Activated T-cell treated with anti-CD3 and anti-CD28 coated beads for 4 hours (primary cell): Measurements from ENCODE around the gene GRIA3.
"Not testable (repeated sequence)": the region's sequence is repeated elsewhere in the genome, so short reads cannot be mapped to it uniquely, and the experiment has no call there.

Experiments
- DNase-seq: peaks from one replicate; pipeline ENCODE4 v3.0.0-alpha.2; 2020

GRIA3 gene

GRCh38 chrX:123277821-123278220 lies 93.7 kb downstream of the GRIA3 start:
- DNase-seq, result no peak

- DNase-seq, result no peak
Observed at GRCh38 chrX:123282241-123282640, 98.2 kb downstream of the GRIA3 start.

GRCh38 chrX:123283407-123283806 lies 99.3 kb downstream of the GRIA3 start:
- not testable (repeated sequence) for DNase-seq

- no peak for DNase-seq
Observed at GRCh38 chrX:123291623-123292022, 107.5 kb downstream of the GRIA3 start.

- DNase-seq, result no peak
Observed at GRCh38 chrX:123298026-123298425, 113.9 kb downstream of the GRIA3 start.

DNA sequence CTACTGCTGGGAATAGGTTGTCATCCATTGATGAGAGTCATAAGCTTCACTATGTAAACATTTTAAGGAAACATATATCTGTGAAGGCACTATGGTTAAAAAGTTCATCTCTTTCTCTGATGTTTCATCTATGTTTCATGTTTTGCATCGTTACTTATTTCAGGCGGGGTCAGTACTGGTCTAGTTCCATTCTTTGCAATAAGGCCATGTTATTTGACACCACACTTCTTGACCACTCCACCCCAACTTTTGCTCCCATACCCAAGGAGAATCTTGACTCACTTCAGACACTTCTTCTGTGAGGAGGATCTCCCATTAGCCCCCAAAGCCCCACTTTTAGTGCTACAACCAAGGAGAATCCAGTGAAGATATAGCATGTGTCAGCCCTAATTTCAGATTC lies 119.4 kb downstream of the GRIA3 start:
- no peak for DNase-seq

GRCh38 chrX:123308658-123309057 lies 124.6 kb downstream of the GRIA3 start:
- no peak for DNase-seq

GRCh38 chrX:123310112-123310511 lies 126.0 kb downstream of the GRIA3 start:
- no peak for DNase-seq

- DNase-seq, result no peak
Observed at GRCh38 chrX:123311486-123311885, 127.4 kb downstream of the GRIA3 start.

DNA sequence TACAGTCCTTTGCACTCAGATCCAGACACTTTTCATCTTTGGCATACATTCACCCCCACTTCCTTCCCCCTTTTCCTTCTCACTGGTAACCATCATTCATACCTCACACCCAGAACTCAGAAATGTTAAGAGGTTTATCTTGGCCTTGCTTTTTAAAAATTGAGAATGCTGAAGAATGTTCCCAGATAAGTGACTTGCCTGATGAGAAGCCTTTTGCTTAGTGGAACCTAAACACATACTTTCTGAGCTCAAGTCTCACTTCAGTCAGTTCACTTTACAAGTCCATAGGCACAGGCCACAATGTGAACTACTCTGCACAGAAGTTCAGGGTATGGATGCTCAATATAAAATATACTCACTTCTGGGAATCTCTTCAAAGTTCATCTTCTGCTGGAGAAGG lies 129.4 kb downstream of the GRIA3 start:
- no peak for DNase-seq

GRCh38 chrX:123320622-123321021 lies 136.5 kb downstream of the GRIA3 start:
- no peak for DNase-seq

DNA sequence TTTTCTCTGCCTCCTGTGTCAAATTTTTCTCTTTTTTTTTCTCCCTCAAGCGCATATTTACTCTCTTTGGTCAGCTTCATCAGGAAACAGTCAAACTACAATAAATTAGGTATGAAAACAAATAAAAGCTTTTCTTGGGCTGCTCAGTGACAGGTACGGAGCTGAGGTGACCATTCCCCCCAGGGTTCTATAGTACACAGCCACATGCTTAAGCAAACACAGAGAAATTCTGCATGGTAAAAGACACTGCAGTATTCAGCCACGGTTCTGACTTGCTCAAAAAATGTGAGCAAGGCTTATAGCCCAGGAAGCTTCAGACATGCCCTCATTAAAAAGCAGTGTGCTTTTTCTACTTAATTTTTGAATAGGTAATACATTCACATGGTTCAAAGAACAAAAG lies 138.5 kb downstream of the GRIA3 start:
- DNase-seq, result no peak

DNA sequence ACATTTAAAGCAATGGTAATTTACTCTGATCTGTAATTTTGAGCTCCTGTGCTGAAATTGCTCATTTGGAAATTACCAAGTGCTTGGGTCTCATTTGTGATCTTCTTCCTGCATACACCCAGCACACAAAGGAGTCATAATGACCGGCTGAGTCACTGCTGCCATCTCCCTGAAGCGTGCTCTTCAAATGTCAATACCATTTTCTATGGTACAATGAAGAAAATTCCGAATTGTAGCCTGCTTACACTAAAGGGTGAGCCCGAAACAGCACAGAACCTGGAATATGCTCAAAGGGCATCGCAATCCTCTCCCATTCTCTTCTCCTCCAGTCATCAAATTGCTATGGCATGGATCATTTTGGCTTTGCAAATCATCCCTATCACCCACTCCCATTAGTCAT lies 140.5 kb downstream of the GRIA3 start:
- no peak for DNase-seq

DNA sequence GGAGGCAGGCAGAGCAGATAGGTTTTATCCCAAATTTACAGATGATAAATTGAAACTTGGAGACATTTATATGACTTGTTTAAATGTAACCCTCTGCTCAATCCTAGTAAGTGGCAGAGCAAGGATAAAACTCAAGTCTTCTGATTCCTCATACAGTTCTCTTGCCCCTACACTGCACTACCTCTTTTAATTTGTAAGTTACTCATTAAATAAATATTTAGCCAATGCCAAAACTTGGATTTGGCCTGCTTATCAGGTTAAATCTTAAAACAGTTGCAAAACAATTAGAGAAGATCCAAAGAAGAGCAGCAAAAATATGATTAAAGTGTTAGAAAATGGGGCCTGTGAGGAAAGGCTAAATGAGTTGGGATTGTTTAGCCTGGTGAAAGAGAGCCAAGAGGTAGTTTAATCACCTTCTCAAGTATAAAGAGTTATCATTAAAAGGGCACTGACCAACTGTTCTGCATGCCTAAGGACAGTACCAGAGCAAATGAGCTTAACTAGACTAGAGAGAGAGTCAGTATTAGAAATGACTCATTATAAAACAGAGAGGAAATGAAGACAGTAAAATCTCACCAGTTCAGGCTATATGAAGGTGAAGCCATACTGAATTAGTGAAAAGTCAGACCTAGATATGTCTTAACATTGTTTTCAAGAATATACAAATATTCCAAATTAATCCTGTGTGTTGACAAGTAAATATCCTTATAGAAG lies 146.3 kb downstream of the GRIA3 start:
- DNase-seq, result no peak

- DNase-seq, result no peak
Observed at GRCh38 chrX:123331349-123331748, 147.3 kb downstream of the GRIA3 start.

- no peak for DNase-seq
Observed at GRCh38 chrX:123331859-123332258, 147.8 kb downstream of the GRIA3 start.

DNA sequence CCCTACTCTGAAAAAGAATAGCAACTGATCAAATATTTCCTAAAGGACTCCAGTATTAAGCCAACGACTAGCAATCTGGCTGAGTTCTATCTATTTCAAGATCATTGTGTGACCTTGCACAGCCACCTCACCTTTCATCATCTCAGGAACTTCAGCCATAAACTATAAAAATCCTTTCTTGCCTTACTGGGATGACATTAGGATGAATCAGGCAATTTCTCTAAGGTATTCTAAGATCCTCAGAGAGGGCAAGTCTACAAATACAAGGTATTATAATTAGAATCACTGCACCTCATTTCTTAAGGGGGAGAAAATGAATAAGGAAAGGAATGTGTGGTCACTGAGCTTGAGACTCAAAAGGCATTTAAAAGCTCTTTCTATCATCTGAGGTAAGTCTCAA lies 152.6 kb downstream of the GRIA3 start:
- no peak for DNase-seq

- no peak for DNase-seq
Observed at GRCh38 chrX:123337886-123338639, 154.0 kb downstream of the GRIA3 start.

DNA sequence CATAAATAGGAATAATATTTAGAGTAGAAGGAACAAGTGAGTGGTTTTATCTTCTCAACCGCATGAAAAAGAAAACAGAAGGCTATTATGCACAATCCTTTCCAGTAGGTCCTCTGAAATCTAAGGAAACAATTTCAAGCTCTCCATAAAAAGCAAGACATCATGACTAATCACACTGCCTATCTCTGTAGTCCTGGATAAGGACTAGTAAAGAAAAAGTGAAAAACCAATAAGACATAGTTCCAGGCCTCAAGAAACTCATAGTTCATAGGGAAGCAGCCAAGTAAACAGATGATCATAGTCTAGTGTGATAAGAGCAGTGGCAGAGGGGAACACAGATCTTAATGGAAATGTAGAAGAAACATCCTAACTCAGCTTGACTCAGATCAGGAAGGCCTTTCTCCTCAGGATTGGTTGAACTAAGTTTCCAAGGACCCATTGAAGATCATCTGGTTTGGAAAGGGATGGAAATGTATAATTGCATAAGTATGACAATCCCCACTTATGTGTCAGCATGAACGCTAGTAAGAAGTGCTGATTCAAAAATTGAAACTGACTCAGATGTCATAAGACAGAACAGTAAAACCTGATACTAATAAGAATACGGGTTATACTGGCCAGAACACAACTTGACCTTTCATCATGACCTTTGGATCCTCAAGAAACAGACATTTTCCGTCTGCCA lies 155.3 kb downstream of the GRIA3 start:
- DNase-seq, result no peak

GRCh38 chrX:123340696-123341095 lies 156.6 kb downstream of the GRIA3 start:
- no peak for DNase-seq

- DNase-seq, result no peak
Observed at GRCh38 chrX:123348468-123348867, 164.4 kb downstream of the GRIA3 start.

DNA sequence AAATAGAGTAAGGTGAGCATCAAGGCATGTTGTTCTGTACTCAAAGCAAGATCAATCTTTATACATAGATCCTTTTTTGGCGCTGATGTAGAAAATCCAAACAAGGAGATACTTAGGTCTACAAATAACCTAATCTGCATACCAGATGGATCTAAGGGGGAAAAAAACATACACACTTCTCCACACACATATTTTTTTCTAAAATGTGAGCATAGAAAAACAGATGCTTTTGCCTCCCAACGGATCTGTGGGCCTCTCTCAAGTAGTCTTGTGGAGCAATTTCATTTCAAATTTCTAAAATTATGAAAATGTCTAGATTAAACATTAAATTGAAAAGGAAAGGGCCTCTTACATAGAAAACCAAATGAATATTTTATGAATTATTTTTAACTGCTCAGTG lies 166.1 kb downstream of the GRIA3 start:
- DNase-seq, result no peak

- no peak for DNase-seq
Observed at GRCh38 chrX:123357941-123358340, 173.9 kb downstream of the GRIA3 start.

DNA sequence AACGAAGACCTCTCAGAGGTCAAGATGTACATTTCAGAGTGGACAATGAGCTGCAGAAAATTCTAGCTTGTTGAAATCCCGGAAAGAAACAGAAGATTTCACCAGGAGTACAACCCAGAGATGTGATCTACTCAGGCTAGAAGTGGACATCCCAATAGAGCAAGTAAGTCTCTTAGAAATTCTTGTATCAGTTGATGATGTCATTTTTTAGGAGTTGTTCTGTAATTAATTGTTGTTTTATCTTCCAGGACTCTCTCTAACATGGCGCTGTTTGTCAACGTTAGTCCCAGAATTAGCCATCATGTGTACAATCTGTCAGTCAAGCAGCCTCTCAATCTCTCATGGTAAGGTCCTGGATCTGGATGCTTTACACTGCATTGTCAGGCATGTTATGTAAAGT lies 174.4 kb downstream of the GRIA3 start:
- DNase-seq, result no peak
